NB4 (cell line): ENCODE data around the gene UPB1.

Experiments
- CTCF ChIP-seq: IDR thresholded peaks from one replicate; pipeline ENCODE4 v1.5.1; 2012; ENCODE audit warnings: low read depth, low read length
- POLR2A ChIP-seq: IDR thresholded peaks from 2 replicates; pipeline ENCODE4 v1.6.1; 2011; ENCODE audit warnings: mild to moderate bottlenecking; ENCODE audit not compliant: insufficient read length; ENCODE audit errors: extremely low read depth

GRCh38 chr22:24465975-24466374 lies 29.2 kb upstream of the UPB1 start:
- TF ChIP-seq POLR2A (no peak), CTCF (no peak)
